Stimulated activated CD8-positive, alpha-beta memory T cell treated with anti-CD3 and anti-CD28 coated beads, Interleukin-4, amount 100 ng/mL, for 24 hours (primary cell): ENCODE results near the gene GYG1.
A peak's percentile ranks its signal among the peaks of the same experiment; 100 is the strongest.

Experiments used
- DNase-seq: peaks from one replicate; pipeline ENCODE4 v3.0.0-alpha.2; 2020; ENCODE audit warnings: low read depth

GYG1 gene

GRCh38 chr3:148990236-148990635 is 1.1 kb upstream of the GYG1 start:
- no peak for DNase-seq

DNA sequence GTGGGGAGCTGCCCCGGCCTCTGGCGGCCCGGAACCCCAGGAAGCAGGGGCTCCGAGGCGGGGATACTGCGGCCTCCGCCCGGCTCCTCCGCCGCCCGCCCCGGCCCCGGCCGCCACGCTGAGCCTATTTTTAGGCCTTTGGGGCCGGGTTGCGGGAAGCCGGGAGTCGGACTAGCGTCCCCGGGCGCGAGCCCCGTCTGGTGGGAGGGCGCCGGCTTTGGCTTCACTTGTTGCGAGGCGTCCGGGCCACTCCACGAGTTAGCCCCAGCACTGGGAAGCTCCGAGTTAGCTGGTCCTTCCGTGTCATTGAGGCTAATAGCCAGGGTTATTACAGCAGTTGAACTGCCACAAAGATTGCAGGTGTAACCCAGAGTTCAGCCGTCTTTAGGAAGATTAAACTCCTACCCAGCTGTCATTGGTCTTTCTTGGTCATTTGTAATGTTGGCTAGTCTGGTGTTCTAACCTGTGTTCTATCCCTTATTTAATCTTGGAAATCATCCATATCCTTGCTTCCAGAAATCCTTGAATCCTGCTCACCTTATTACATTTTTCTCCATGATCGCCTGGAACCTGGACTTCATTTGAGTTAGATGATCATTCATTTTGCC is 791 bp downstream of the GYG1 start:
- peak; percentile 15 for DNase-seq

- no peak for DNase-seq
Measured at GRCh38 chr3:148992635-148993255, 1.4 kb downstream of the GYG1 start.

GRCh38 chr3:148997623-148998022 is 6.3 kb downstream of the GYG1 start:
- DNase-seq, result no peak

GRCh38 chr3:148998297-148998696 is 7.0 kb downstream of the GYG1 start:
- no peak for DNase-seq

- no peak for DNase-seq
Measured at GRCh38 chr3:148998715-148999423, 7.5 kb downstream of the GYG1 start.

- no peak for DNase-seq
Measured at GRCh38 chr3:148999806-149000205, 8.5 kb downstream of the GYG1 start.

- DNase-seq, result no peak
Measured at GRCh38 chr3:149000206-149000745, 8.9 kb downstream of the GYG1 start.

DNA sequence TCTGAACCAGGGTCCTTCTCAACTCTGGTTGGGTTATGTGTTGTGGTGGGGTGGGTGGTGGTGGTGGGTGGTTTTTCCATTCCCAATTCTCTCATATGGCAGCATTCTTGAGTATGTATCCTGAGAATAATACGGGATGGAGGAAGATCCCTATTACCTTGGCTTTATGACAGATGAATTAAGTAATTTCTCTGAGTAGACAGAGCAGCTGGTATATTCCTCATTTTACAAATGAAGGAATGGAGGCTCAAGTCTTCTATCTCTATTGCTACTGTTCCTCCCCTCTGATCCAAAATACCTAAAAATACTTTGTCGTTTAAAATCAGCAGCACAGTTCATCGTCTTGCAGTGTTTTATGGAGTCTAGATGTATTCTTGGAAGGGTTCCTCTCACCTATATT is 10.4 kb downstream of the GYG1 start:
- no peak for DNase-seq

GRCh38 chr3:149003653-149004305 is 12.4 kb downstream of the GYG1 start:
- no peak for DNase-seq

DNA sequence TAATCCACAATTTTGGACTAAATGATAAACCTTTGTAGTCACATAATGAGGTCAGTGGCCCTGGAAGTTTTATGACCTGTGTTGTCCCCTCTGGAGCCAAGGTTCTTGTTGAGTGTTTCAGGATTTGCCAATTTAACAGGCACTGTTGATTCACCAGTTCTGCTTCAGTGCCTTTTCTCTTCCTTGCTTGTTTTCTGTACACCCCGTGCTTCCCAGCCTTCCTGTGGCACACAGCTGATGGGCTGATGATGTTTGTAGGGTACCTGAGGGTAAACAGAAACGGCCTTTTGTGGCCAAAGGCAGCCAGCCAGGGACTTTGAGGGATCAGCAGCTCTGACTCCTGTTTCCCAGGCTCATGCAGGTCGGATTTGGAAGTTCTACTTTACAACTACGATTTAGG is 13.3 kb downstream of the GYG1 start:
- DNase-seq, result no peak

- no peak for DNase-seq
Measured at GRCh38 chr3:149005416-149005815, 14.1 kb downstream of the GYG1 start.

GRCh38 chr3:149007567-149008257 is 16.4 kb downstream of the GYG1 start:
- DNase-seq, result no peak

GRCh38 chr3:149009732-149010131 is 18.4 kb downstream of the GYG1 start:
- no peak for DNase-seq

DNA sequence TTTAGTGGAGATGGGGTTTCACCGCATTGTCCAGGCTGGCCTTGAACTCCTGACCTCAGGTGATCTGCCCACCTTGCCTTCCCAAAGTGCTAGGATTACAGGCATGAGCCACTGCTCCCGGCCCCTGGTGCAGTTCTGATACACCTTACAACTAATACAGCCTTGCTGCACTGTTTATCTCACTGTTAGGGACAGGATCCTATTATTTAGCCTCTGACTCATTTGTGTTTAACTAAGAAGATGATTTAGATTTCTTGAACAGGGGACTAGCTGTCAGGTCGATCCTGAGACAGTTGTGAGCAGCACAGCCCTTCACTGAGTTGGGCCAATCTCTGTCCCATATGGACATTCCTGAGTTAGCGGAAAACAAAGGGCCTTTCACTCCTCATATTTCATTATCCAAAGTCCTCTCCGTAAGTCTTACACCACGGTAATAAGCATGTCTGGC is 19.2 kb downstream of the GYG1 start:
- no peak for DNase-seq

- DNase-seq, result no peak
Measured at GRCh38 chr3:149010966-149011365, 19.6 kb downstream of the GYG1 start.

GRCh38 chr3:149011676-149012075 is 20.3 kb downstream of the GYG1 start:
- no peak for DNase-seq

- no peak for DNase-seq
Measured at GRCh38 chr3:149013726-149014125, 22.4 kb downstream of the GYG1 start.

GRCh38 chr3:149015393-149015792 is 24.1 kb downstream of the GYG1 start:
- DNase-seq, result no peak

DNA sequence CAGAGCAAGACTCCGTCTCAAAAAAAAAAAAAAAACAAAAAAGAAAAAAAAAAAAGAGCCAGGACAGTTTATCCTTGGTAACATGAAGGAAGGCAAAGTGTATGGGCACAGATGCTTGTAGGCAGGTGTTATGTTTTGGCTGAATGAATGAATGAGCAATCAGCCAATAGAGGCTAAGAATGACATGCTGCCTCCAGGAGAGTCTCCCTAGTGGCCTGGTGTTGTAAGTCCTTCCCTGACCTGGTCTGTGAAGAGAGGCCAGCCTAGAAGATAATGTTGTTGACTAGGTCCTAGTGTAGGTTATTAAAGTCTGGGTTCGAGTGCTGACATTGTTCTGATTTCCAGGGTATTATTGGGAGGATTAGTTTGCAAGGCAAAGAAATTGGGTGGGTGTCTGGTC is 24.9 kb downstream of the GYG1 start:
- no peak for DNase-seq

GRCh38 chr3:149016669-149017541 is 25.6 kb downstream of the GYG1 start:
- DNase-seq, result no peak
